ENCODE measurements around the gene MYLK4. TPM values are rescaled to one million over a fixed set of nuclear protein-coding genes. Genes with fewer than 3 reads are reported as not detected.

MYLK4 gene
- total and polyA plus RNA-seq, 2 donors (not counting 1 experiment from before 2014, with no cell fraction given) = 0.33 to 0.59 TPM

GRCh38 chr6:2719093-2719455 lies 31.6 kb downstream of the MYLK4 start:
- TF ChIP-seq CTCF (conservative IDR thresholded peaks at IDR 0.05 in 1 of 2, IDR thresholded peaks at IDR 0.05 in 1 of 2; ENCODE audit: low read depth in 1 of 2, low read length in 2 of 2) (no peak), EZH2 (IDR thresholded peaks at IDR 0.05; ENCODE audit: low read length, missing control alignments) (no peak)
- Histone ChIP-seq H3K9ac (ENCODE audit: insufficient read depth, low read length) (no peak overlapping the region), H3K27ac (ENCODE audit: insufficient read depth, low read length) (no peak overlapping the region), H3K9me3 (ENCODE audit: control insufficient read depth, insufficient read depth, low read depth, low read length) (no peaks in the 10 kb centered on the region), H3K4me3 (replicated peaks in 1 of 4; ENCODE audit: control extremely low read depth in 1 of 4, insufficient read depth in 1 of 4, low read depth in 3 of 4, low read length in 4 of 4) (no peak overlapping the region), H2AFZ (ENCODE audit: low read length) (no peak overlapping the region), H4K20me1 (ENCODE audit: control insufficient read depth, extremely low read depth, insufficient read depth, low read length) (no peaks in the 10 kb centered on the region), H3K79me2 (ENCODE audit: control insufficient read depth, insufficient read depth, low read length) (no peaks in the 10 kb centered on the region), H3K4me1 (ENCODE audit: control insufficient read depth, extremely low read depth, insufficient read depth, low read length) (no peaks in the 10 kb centered on the region), H3K36me3 (ENCODE audit: control insufficient read depth, insufficient read depth, low read length) (no peaks in the 10 kb centered on the region), H3K4me2 (ENCODE audit: extremely low read depth, insufficient read depth, low read length) (no peak overlapping the region), H3K27me3 (ENCODE audit: control insufficient read depth, insufficient read depth, low read length) (no peaks in the 10 kb centered on the region)
- DNase-seq (ENCODE audit: low read depth in 2 of 2) = peak in 1 of 2 donors; percentile 8

DNA sequence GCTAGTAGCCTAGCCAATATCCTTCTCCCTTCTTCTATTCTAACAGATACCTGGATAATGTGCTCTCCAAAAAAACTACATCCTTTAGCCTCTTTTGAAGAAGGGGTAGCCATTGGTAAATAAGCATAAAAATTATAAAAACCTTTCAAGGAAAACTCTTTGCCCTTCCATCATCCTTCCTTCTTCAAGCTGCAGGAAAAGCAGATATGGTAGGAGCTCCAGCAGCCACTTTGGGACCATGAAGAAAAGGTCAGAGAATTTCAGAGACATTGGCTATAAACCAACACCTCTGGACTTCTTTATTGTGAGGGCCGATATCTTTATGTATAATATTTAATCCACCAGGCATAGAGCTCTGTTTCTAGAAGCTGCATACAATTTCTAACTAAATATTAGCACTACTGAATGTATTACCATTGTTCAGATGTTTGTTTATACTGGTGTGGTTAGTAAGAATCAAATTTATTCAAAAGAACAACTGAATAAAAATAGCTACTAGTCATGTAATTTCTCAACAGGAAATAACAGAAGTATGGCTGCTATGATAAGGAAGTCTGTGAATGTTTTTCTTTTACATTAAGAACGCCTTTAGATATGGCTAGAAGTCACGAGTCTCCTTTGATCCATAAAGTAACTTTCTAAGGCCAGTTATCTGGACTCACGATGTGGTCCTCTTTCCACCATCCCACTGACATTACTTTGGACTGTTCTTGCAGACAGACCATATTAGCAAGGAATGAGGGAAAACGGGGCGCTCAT lies 32.2 kb downstream of the MYLK4 start:
- Histone ChIP-seq H3K27ac (ENCODE audit: insufficient read depth, low read length) (no peak overlapping the region), H3K9ac (ENCODE audit: insufficient read depth, low read length) (no peak overlapping the region), H3K4me2 (ENCODE audit: extremely low read depth, insufficient read depth, low read length) (no peak overlapping the region), H3K36me3 (ENCODE audit: control insufficient read depth, insufficient read depth, low read length) (no peaks in the 10 kb centered on the region), H3K4me3 (replicated peaks in 1 of 4; ENCODE audit: control extremely low read depth in 1 of 4, insufficient read depth in 1 of 4, low read depth in 3 of 4, low read length in 4 of 4) (no peak overlapping the region), H3K4me1 (ENCODE audit: control insufficient read depth, extremely low read depth, insufficient read depth, low read length) (no peaks in the 10 kb centered on the region), H3K79me2 (ENCODE audit: control insufficient read depth, insufficient read depth, low read length) (no peaks in the 10 kb centered on the region), H3K27me3 (ENCODE audit: control insufficient read depth, insufficient read depth, low read length) (no peaks in the 10 kb centered on the region), H2AFZ (ENCODE audit: low read length) (no peak overlapping the region), H4K20me1 (ENCODE audit: control insufficient read depth, extremely low read depth, insufficient read depth, low read length) (no peaks in the 10 kb centered on the region), H3K9me3 (ENCODE audit: control insufficient read depth, insufficient read depth, low read depth, low read length) (no peaks in the 10 kb centered on the region)
- TF ChIP-seq EZH2 (IDR thresholded peaks at IDR 0.05; ENCODE audit: low read length, missing control alignments) (no peak), CTCF (conservative IDR thresholded peaks at IDR 0.05 in 1 of 2, IDR thresholded peaks at IDR 0.05 in 1 of 2; ENCODE audit: low read depth in 1 of 2, low read length in 2 of 2) (no peak)
- peak; percentile 16 to 39 for DNase-seq (ENCODE audit: low read depth in 2 of 2)

DNA sequence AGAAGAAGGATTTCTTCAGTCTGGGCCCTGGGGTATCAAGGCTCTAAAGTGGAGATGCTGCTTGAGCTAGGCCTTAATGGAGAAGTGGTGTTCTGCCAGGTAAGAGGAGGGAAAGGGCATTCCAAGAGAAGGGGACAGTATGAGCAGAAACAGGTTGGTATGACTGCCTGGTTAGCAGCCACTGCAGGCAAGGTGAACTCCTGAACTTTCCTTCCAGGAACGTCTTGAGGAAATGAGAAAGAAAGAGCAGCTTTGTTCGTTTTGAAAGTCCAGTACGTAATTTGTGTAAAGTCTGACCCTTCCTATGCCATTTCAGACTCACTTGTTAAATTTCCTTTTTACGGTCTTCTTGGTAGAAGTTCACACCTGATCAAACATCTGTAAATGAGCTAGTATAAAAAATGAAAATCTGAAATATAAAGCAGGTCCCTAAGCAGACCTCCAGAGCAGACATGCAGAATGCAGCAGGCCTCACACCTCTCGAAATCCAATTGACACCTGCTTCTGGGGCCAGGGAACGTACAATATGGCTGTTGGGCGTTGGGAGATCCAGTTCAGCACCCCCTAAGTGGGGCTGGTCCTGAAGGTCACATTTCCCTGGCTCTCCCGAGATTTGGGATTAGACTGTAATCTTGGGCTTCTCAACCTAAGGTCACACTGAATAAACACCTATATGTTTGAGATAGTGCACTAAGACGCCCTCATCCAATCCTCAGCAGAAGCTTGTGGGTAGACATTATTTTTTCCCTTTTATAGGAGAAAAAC lies 33.6 kb downstream of the MYLK4 start:
- no peaks in the 10 kb centered on the region for H3K79me2 ChIP-seq (ENCODE audit: control insufficient read depth, insufficient read depth, low read length)
- H3K27ac ChIP-seq (ENCODE audit: insufficient read depth, low read length) = no peak overlapping the region
- no peaks in the 10 kb centered on the region for H3K4me1 ChIP-seq (ENCODE audit: control insufficient read depth, extremely low read depth, insufficient read depth, low read length)
- no peaks in the 10 kb centered on the region for H3K27me3 ChIP-seq (ENCODE audit: control insufficient read depth, insufficient read depth, low read length)
- no peaks in the 10 kb centered on the region for H3K9me3 ChIP-seq (ENCODE audit: control insufficient read depth, insufficient read depth, low read depth, low read length)
- no peak overlapping the region for H3K4me3 ChIP-seq (replicated peaks in 1 of 4; ENCODE audit: control extremely low read depth in 1 of 4, insufficient read depth in 1 of 4, low read depth in 3 of 4, low read length in 4 of 4)
- no peak overlapping the region for H3K9ac ChIP-seq (ENCODE audit: insufficient read depth, low read length)
- DNase-seq (ENCODE audit: low read depth in 2 of 2) = no peak
- H3K4me2 ChIP-seq (ENCODE audit: extremely low read depth, insufficient read depth, low read length) = no peak overlapping the region
- no peaks in the 10 kb centered on the region for H4K20me1 ChIP-seq (ENCODE audit: control insufficient read depth, extremely low read depth, insufficient read depth, low read length)
- no peaks in the 10 kb centered on the region for H3K36me3 ChIP-seq (ENCODE audit: control insufficient read depth, insufficient read depth, low read length)
- H2AFZ ChIP-seq (ENCODE audit: low read length) = no peak overlapping the region
- no peak for TF ChIP-seq EZH2 (IDR thresholded peaks at IDR 0.05; ENCODE audit: low read length, missing control alignments)
- no peak for TF ChIP-seq CTCF (conservative IDR thresholded peaks at IDR 0.05 in 1 of 2, IDR thresholded peaks at IDR 0.05 in 1 of 2; ENCODE audit: low read depth in 1 of 2, low read length in 2 of 2)
